Epidermal melanocyte (primary cell): ENCODE results near the gene TARBP1.
A peak's percentile ranks its signal among the peaks of the same experiment; 100 is the strongest.
"Not testable (repeated sequence)": the region's sequence is repeated elsewhere in the genome, so short reads cannot be mapped to it uniquely, and the experiment has no call there.

Experiments
- DNase-seq: peaks from one replicate; pipeline ENCODE4 v3.0.0; 2011; ENCODE audit warnings: low spot score; ENCODE audit not compliant: insufficient read length

Gene TARBP1, protein sequence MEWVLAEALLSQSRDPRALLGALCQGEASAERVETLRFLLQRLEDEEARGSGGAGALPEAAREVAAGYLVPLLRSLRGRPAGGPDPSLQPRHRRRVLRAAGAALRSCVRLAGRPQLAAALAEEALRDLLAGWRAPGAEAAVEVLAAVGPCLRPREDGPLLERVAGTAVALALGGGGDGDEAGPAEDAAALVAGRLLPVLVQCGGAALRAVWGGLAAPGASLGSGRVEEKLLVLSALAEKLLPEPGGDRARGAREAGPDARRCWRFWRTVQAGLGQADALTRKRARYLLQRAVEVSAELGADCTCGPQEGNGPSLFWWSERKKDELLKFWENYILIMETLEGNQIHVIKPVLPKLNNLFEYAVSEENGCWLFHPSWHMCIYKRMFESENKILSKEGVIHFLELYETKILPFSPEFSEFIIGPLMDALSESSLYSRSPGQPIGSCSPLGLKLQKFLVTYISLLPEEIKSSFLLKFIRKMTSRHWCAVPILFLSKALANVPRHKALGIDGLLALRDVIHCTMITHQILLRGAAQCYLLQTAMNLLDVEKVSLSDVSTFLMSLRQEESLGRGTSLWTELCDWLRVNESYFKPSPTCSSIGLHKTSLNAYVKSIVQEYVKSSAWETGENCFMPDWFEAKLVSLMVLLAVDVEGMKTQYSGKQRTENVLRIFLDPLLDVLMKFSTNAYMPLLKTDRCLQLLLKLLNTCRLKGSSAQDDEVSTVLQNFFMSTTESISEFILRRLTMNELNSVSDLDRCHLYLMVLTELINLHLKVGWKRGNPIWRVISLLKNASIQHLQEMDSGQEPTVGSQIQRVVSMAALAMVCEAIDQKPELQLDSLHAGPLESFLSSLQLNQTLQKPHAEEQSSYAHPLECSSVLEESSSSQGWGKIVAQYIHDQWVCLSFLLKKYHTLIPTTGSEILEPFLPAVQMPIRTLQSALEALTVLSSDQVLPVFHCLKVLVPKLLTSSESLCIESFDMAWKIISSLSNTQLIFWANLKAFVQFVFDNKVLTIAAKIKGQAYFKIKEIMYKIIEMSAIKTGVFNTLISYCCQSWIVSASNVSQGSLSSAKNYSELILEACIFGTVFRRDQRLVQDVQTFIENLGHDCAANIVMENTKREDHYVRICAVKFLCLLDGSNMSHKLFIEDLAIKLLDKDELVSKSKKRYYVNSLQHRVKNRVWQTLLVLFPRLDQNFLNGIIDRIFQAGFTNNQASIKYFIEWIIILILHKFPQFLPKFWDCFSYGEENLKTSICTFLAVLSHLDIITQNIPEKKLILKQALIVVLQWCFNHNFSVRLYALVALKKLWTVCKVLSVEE (N-terminal part only)

DNA sequence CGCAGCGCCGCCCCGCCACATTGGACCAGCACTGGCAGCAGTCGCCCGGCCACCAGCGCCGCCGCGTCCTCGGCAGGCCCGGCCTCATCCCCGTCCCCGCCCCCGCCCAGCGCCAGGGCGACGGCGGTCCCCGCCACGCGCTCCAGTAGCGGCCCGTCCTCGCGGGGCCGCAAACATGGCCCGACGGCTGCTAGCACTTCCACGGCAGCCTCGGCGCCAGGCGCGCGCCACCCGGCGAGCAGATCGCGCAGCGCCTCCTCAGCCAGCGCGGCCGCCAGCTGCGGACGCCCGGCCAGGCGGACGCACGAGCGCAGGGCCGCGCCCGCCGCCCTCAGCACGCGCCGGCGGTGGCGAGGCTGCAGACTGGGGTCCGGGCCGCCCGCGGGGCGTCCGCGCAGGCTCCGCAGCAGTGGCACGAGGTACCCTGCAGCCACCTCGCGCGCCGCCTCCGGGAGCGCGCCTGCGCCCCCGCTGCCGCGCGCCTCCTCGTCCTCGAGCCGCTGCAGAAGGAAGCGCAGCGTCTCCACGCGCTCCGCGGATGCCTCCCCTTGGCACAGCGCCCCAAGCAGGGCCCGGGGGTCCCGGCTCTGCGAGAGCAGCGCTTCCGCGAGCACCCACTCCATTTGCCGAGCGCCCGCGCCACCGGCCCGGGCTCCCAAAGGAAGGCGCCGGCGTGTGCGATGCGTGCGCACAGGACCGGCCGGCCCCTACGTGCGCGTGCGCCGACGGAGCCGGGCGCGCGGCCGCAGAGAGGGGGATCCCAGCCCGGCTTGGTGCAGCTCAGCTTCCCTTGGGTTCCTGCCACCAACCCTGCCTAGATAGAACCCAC, at the start of gene TARBP1:
TSS of gene TARBP1 (minus strand) at position 699 of the 829 bp plus-strand sequence. CDS start at position 623, 76 bp downstream.
- DNase-seq, result peak; percentile 56

DNA sequence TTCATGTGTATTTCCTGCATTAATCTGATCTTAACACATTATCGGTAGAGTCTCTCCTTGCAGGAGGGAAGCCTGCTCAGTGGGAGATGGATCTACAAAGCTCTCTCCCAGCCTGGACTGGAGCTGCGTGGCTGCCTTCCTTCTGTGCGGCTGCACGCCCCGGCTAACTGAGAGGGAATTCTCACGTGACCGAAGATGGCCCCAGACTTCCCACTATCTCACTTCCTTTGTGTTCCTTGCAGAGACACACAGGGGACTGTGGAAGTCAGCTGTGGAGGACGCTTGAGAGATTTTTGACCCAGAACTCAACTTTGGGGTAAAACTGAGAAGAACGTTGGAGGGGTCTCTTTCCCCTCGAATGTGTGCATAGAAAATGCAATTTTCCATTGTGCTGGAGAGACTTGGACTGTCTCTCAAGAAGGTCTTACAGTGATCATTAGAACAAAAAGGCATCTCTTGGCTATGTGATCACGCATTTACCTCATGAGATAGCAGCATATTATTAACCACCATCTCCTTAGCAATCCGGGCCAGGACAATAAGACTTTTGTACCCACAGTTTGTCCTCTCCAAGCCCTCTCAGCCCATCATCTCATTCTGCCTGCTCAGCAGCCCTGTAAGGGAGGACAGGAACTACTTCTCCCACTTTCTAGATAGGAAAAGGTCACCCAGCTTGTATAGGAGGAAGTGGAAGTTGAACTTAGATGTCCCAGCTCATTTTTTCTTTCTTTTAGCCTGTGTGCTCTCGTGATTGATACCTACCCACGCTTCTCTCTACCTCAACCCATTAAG, 49.3 kb upstream of the TARBP1 start:
- DNase-seq, result peak; percentile 52

DNA sequence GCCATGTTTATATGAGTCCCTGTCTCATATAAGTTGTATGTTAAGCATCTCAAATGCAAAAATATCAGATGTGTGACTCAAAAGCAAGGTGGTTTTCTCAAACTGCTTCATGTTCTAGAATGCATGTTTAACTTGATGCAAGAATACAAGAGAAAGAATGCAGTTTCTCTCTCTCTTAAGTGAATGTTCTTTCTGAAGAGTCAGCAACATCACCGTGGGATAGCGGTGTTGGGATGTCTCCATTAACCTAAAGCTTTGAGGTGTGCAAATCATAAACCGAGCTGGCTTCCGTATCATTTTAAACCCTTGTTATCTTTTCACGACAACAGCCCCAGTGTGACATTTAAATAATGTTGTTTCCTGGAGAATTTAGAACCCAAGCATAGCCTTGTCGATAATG, 48.4 kb upstream of the TARBP1 start:
- no peak for DNase-seq

GRCh38 chr1:234526922-234527321, 47.9 kb upstream of the TARBP1 start:
- DNase-seq, result no peak

GRCh38 chr1:234525099-234525799, 46.3 kb upstream of the TARBP1 start:
- DNase-seq, result no peak

GRCh38 chr1:234521836-234522235, 42.9 kb upstream of the TARBP1 start:
- DNase-seq, result no peak

- DNase-seq, result no peak
Measured at GRCh38 chr1:234520908-234521817, 42.2 kb upstream of the TARBP1 start.

- DNase-seq, result no peak
Measured at GRCh38 chr1:234519506-234519905, 40.5 kb upstream of the TARBP1 start.

- no peak for DNase-seq
Measured at GRCh38 chr1:234518876-234519275, 39.9 kb upstream of the TARBP1 start.

DNA sequence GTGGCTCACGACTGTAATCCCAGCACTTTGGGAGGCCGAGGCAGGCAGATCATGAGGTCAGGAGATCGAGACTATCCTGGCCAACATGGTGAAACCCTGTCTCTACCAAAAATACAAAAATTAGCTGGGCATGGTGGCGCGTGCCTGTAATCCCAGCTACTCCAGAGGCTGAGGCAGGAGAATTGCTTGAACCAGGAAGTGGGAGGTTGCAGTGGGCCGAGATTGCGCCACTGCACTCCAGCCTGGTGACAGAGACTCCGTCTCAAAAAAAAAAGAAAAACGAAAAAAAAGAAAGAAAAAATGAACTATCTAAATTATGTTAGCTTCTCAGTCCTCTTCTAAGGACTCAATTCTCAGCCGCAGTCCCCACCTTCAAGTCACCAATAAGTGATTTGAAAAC, 39.1 kb upstream of the TARBP1 start:
- not testable (repeated sequence) for DNase-seq

DNA sequence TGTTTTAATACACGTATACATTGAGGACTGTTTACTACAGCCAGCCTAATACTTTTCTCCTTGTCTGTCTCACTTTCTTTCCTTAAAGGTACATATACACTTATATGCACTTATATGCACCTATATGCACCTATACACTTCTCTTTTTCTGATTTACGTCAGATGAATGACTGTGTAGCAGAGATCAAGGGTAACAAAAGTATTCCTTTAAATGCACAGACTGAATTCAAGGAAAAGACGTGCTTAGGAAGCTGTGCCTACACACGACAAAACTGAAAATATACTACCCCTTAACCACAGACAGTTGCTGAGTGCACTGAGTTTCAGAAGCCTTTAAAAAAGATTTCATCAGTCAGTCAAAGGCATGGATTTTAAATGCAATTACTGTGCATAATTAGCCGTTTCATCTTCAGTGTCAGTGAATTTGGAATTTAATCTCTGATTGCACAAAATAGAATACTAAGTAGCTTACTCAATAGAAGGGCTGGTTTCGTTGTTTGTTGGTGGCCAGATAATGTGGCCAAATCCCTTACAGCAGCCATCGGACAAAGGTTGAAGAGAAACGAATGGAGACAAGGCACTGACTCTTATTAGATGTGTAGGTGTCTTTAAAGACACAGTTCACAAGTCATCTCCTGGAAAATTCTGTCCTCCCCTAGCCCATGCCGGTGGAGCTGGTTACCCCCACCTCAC, 38.3 kb upstream of the TARBP1 start:
- DNase-seq, result no peak

DNA sequence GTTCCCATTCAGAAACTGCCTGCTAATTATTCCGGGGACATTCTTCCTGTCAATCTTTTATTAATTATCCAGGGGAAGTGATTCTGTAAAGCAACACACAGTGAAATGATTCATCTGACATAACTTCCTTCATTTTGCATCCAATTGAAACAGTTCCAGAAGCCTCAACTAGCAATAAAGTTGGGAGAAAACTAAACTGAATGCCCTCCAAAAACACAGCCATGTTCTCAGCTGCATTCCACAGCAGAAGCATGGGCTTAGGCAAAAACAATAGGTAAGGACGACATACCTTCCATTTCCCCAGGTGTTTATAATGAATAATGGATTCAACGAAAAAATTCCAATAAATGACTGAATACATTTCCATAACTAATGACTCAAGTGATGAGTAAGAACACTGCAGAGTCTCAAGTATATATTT, 36.9 kb upstream of the TARBP1 start:
- no peak for DNase-seq

- no peak for DNase-seq
Measured at GRCh38 chr1:234515411-234515810, 36.4 kb upstream of the TARBP1 start.

GRCh38 chr1:234512451-234512861, 33.5 kb upstream of the TARBP1 start:
- no peak for DNase-seq

- no peak for DNase-seq
Measured at GRCh38 chr1:234509457-234510328, 30.7 kb upstream of the TARBP1 start.

- DNase-seq, result no peak
Measured at GRCh38 chr1:234507626-234508387, 28.8 kb upstream of the TARBP1 start.
